Measurements from ENCODE around the gene ACOT13.
"Not testable (repeated sequence)": the region's sequence is repeated elsewhere in the genome, so short reads cannot be mapped to it uniquely, and the experiment has no call there.

Gene ACOT13

GRCh38 chr6:24694198-24694597 lies 27.3 kb downstream of the ACOT13 start:
- no peak for DNase-seq

- peak; percentile 54 for DNase-seq
Measured at GRCh38 chr6:24695635-24696034, 28.8 kb downstream of the ACOT13 start.

GRCh38 chr6:24696097-24696496 lies 29.2 kb downstream of the ACOT13 start:
- DNase-seq: no peak

GRCh38 chr6:24699521-24700359 lies 32.9 kb downstream of the ACOT13 start:
- DNase-seq: no peak

GRCh38 chr6:24702720-24703282 lies 35.9 kb downstream of the ACOT13 start:
- no peak for DNase-seq

GRCh38 chr6:24704468-24704867 lies 37.6 kb downstream of the ACOT13 start:
- no peak for DNase-seq

- no peak for DNase-seq
Measured at GRCh38 chr6:24708612-24709011, 41.7 kb downstream of the ACOT13 start.

GRCh38 chr6:24709014-24709711 lies 42.3 kb downstream of the ACOT13 start:
- no peak for DNase-seq

- DNase-seq: no peak
Measured at GRCh38 chr6:24710519-24711303, 43.8 kb downstream of the ACOT13 start.

- DNase-seq: not testable (repeated sequence)
Measured at GRCh38 chr6:24716602-24717148, 49.8 kb downstream of the ACOT13 start.

- DNase-seq: peak; percentile 45
Measured at GRCh38 chr6:24718449-24719124, 51.7 kb downstream of the ACOT13 start.

- peak; percentile 84 for DNase-seq
Measured at GRCh38 chr6:24719125-24719971, 52.5 kb downstream of the ACOT13 start, which contains the start of gene C6orf62. Gene C6orf62, minus strand, starts transcription at chr6:24719154. Its CDS starts 486 bp downstream, at chr6:24718668.

GRCh38 chr6:24720131-24720603 lies 53.3 kb downstream of the ACOT13 start:
- peak; percentile 92 for DNase-seq

GRCh38 chr6:24720604-24721460 lies 54.0 kb downstream of the ACOT13 start:
- DNase-seq: peak; percentile 100

- peak; percentile 91 for DNase-seq
Measured at GRCh38 chr6:24721461-24722215, 54.8 kb downstream of the ACOT13 start.

GRCh38 chr6:24723270-24723669 lies 56.4 kb downstream of the ACOT13 start:
- DNase-seq: no peak

- not testable (repeated sequence) for DNase-seq
Measured at GRCh38 chr6:24730653-24731052, 63.8 kb downstream of the ACOT13 start.

GRCh38 chr6:24731456-24732134 lies 64.7 kb downstream of the ACOT13 start:
- DNase-seq: not testable (repeated sequence)

Measured in suppressor macrophage treated with lipopolysaccharide for 4 hours (primary cell).